NCI-H1092 (cell line): ENCODE measurements around the gene TMEM200B.
"Not testable (repeated sequence)": the region's sequence is repeated elsewhere in the genome, so short reads cannot be mapped to it uniquely, and the experiment has no call there.

Experiments
- DNase-seq: peaks from one replicate; lab custom pipeline; 2025; lab: John Stamatoyannopoulos, UW

Gene TMEM200B

GRCh38 chr1:29123887-29124365 is at the start of gene TMEM200B:
TSS of gene TMEM200B (minus strand) at chr1:29123903. CDS start at chr1:29121828, 2,075 bp downstream.
- DNase-seq: no peak

GRCh38 chr1:29172415-29172939 is 48.8 kb upstream of the TMEM200B start:
- DNase-seq: no peak

GRCh38 chr1:29171521-29171920 is 47.8 kb upstream of the TMEM200B start:
- no peak for DNase-seq

DNA sequence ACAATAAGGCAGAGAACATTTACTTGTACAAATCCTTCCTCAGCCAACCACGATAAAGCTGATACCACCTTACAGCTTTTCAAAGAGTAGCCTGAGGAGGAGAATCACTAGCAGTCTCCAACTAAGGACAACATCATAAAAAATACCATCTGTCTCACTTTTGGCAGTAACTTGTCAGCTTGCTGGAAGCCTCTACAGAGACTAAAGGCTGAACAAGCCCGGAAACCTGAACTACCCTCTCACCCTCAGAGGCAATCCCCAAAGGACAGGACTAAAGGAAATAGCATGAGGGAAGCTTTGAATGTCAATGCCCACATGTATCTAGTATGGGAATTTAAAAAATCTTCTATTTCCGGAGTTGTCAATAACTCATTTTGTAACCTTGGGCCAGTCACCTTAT is 47.4 kb upstream of the TMEM200B start:
- no peak for DNase-seq

DNA sequence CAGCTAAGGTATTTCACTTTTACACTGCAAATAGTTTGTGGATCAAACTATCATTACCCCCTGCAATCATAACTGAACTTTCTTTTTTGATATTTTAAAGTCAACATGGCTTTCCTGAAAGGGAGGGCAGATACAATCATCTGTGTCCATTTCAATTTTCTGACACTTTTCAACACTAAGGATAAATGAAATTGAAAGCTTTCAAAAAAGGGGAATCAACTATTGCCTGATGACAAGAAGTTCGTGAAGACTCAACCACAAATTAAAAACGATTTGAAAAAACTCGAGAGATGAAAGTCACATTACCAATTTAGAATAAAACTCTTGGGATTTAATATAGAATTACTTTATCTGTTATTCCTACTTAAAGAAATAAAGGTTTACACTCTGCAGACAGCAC is 46.3 kb upstream of the TMEM200B start:
- no peak for DNase-seq

DNA sequence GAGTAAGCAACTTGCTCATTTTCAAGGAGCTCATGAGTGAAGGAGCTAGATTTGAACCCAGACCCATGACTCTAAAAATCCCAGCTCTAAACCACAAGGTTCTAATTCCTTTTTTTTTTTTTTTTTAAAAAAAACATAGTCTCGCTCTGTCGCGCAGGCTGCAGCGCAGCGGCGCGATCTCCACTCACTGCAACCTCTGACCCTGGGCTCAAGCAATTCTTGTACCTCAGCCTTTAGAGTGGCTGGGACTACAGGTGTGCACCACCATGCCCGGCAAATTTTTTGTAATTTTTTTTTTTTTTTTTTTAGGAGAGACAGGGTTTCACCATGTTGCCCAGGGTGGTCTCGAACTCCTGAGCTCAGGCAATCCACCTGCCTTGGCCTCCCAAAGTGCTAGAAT is 44.2 kb upstream of the TMEM200B start:
- no peak for DNase-seq

DNA sequence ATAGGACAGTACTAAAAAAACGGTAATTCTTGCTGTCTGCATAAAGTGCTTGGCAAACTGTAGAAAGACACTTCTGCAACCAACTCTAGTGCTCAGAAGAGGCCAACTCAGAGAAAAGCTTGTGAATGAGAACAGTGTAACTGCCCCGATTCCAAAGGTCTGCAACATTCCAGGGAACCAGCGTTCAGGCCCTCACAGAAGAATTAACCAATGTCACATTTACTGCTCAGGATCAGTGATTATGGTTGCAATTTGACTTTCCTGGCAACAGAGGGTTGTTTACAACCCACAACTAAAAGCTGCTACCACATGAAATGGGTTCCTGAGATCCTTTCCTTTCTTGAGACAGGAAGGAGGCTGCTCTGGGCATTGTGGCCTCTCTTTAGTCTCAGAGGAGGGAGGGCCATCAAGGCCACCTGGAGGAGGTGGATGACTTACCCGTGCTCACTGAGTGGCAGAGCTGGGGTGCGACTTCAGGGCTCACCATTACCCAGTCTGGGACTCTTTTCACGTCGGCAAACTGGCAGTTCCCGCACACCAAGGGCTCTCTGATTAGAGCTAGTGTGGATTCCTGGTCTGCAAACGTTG is 42.7 kb upstream of the TMEM200B start:
- DNase-seq: no peak

DNA sequence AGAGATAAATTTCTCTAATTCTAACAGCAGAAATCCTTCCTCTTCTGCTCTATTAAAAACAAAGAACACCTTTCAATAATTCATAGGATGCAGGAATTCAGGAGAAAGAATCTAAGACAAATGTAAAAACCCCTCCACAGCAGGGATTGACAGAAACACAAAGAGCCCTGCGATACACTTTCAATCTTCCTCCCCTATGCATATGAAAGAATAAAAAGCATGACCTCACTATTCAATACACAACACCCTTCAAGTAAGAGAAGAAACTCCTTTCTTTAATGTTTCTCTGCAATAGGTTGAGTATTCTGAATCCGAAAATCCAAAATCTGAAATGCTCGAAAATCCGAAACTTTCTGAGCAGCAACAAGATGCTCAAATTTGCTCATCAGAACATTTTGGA is 40.9 kb upstream of the TMEM200B start:
- DNase-seq: no peak

DNA sequence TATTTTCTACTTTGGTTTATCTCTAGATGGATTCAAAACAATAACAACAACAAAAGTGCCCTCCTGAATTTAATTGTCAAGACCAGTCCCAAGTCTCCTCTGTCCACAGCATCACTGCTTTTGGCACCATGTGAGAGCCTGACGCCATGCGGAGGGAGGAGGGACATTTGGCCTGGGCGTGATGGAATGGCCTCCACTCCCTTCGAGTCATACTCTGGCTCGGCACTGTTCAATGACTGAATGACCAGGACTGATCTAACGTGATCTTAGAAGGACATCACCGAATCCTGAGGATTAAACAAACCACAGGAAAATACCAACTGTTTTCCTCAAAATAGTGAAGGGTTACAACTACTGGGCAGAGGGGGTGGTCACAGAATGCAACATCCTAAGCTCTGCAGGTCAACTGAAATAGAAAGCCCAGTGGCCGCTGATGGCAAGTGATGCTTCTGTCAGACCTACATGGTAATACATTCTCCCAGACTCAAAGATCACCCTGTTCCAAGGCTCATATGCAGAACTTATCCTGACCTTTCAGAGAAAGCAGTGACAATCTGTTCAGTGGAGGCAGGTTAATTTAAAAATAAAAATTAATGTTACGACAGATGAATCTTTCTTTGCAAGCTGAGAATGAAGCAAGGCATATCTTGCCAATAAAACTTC is 38.9 kb upstream of the TMEM200B start:
- DNase-seq: no peak

- no peak for DNase-seq
Measured at GRCh38 chr1:29162025-29162424, 38.3 kb upstream of the TMEM200B start.

DNA sequence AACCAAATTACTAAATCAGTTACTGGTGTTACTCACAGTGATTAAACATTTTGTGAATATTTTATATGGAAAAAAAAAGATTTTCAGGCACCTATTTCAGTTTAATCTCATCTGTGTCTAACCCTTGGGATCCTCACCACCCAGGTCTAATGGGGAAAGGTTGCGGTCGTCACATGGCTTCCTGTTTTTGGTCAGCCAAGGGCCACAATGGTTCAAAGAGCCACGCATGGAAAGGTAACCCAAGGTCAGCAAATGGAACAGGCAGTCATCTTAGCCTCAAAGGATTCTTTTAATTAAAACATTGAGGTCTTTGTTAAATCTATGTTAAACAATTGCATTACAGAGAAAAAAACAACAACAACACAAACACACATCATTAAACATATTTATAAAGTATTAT is 36.1 kb upstream of the TMEM200B start:
- DNase-seq: no peak

DNA sequence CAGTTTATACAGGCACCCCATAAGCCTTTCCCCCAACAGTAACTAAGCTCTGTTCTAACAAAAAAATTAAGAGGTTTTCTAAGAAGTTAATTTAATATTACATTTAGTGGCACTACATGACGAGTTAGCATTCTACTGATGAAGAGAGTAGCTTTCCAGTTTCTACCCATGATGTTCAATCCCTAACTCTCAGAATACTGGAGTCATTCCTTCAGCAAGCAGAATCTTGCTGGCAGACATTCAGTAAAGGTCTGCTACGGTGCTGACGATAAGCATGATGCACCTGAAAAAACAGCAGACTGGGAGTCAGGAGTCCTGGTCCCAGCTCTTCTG is 33.5 kb upstream of the TMEM200B start:
- DNase-seq: no peak

- DNase-seq: no peak
Measured at GRCh38 chr1:29156543-29157268, 33.0 kb upstream of the TMEM200B start.

DNA sequence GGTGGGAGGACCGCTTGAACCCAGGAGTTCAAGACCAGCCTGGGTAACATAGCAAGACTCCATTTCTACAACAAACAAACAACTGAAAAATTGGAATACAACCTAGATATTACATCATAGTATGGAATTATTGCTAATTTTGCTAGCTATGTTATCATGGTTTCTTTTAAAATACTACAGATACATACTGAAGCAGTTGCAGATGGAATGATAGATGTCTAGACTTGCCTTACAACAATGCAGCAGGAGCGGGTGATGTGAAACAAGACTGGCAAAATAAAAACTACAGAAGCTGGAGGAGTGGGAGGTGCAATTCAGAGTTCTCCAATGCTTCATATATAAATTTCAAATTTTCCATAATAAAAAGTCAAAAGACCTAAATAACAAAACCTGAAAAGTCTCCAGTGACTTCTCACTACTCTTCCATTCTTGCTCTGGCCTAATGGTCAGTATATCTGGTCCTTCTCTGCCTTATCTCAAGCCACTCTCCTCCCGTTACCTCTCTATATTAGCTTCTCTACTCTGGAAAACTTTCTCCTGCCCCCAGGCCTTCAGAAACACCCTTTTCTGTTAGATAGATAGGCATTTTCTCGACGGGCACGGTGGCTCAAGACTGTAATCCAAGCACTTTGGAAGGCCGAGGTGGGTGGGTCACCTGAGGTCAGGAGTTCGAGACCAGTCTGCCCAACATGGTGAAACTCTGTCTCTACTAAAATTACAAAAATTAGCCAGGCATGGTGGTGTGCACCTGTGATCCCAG is 28.5 kb upstream of the TMEM200B start:
- no peak for DNase-seq

GRCh38 chr1:29150346-29150745 is 26.6 kb upstream of the TMEM200B start:
- DNase-seq: not testable (repeated sequence)

DNA sequence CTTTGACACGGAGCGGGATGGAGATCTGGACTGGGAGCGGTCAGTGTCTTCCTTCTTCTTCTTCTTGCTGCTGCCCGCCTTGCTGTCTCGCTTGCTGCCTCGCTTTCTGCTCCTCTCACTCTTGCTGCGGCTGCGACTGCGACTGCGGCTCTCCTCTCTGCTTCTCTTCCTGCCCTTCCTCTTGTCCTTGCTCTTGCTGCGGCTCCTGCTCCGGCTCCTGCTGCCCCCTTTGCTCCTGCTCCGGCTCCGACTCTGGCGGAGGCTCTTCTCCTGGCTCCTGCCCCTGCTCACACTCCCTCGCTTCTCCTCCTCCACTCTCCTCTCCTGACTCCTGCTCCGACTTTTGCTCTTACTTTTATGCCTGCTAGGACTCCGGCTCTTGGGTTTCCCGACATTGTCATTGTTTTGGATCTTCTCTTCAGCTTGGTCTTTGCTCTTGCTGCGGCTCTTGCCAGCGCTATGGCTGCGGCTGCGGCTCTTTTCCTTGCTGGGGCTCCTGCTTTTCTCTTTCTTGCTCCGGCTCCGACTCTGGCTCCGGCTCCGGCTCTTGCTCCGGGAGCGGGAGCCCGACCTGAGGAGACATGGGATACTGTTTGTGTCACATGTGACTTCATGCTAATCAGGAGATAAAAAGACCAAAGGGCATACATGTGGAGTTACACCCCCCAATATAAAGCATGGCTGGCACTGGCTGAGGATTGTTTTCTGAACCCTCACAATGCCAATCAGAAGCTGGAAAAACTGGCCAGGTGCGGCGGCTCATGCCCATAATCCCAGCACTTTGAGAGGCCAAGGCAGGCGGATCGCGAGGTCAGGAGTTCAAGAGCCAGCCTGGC is 25.2 kb upstream of the TMEM200B start:
- DNase-seq: no peak

DNA sequence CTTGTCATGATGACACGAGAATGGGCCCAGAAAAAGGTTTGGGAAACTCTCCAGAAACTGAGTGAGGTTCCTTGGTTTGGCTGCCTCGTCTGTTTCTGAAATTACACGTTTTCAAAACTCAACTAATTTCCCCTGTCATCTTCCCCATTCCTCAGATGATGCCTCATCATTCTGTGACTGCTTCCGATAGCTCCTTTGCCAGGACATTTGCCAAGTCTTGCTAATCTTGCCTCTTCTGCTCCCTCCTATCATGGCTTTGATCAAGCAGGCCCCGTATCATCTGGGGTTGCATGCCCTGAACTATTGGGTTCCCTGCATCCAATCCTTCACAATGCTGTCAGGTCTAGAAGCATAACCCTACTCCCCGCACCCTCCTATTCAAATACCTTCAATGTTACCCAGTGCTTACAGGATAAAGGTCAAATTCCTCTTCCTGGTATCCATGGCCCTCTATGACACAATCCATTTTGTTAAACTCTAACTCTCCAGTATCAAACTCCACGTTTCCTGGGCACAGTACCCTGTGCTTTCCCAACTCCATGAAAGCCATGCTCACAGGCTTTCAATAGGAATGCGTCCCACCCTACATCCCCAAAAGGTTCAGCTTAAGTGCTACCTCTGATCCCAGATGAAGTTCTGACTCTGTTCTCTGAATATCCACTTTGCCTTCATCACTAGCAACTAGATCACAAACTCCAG is 22.2 kb upstream of the TMEM200B start:
- DNase-seq: no peak

GRCh38 chr1:29144178-29144577 is 20.5 kb upstream of the TMEM200B start:
- no peak for DNase-seq

- no peak for DNase-seq
Measured at GRCh38 chr1:29142714-29143113, 19.0 kb upstream of the TMEM200B start.

DNA sequence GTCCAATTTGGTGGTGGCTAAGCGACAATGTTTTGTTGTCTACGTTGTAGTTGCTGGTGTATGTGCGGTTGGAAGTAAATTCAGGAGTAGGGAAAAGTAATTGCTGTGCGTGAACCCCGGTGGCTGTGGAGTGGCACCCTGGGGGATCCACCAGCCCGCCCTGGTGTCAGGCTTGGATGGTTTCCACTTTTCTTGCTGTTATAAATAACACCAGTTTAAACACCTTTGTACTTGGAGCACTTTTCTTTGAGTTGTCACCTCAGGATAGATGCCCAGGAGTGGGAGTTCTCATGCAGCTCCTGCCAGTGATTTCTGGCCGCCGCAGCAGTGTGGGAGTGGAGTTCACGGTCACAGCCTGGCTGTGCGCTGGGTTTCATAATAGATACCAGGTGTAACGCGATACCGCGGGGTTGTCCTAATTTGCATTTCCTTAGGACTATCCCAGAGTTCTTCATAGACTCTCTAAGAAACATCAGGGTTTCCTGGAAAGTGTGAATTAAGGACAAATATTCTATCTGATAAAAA is 12.8 kb upstream of the TMEM200B start:
- DNase-seq: no peak

DNA sequence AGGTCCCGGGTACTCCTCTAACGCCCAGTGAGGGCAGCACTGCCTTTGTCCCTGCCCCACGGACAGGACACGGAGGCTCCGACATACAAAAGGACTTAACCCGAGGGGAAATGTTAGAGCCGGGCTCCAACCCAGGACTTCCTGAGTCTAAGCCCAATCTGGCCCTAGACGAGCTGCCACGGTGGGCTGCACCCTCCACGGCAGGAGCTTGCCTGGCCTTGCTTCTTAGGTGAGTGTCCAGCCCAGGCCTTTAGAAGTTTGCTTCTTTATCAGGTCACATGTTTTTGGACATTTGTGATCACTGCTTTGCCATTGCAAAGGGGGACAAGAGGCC is 11.0 kb upstream of the TMEM200B start:
- DNase-seq: no peak
